Mesodermal cell (in vitro differentiated cells): ENCODE data around the gene CKAP2.
"Not testable (repeated sequence)": the region's sequence is repeated elsewhere in the genome, so short reads cannot be mapped to it uniquely, and the experiment has no call there.

Experiments
- H3K27ac ChIP-seq: 2 replicates; pipeline ENCODE4 v1.7.0; 2013; ENCODE audit warnings: mild to moderate bottlenecking, low read depth, low read length, moderate library complexity; ENCODE audit not compliant: severe bottlenecking
- H3K36me3 ChIP-seq: 2 replicates; pipeline ENCODE4 v1.7.1; 2013; ENCODE audit warnings: mild to moderate bottlenecking, low read length, moderate library complexity; ENCODE audit not compliant: control insufficient read depth, insufficient read depth
- H3K4me1 ChIP-seq: one replicate; pipeline ENCODE4 v1.7.1; 2013; ENCODE audit warnings: mild to moderate bottlenecking, low read length; ENCODE audit not compliant: insufficient read depth, control insufficient read depth, poor library complexity, severe bottlenecking
- H3K4me3 ChIP-seq: 2 replicates; pipeline ENCODE4 v1.7.0; 2013; ENCODE audit warnings: low read length, control low read depth, mild to moderate bottlenecking; ENCODE audit not compliant: insufficient read depth, poor library complexity, severe bottlenecking; ENCODE audit errors: extremely low read depth
- H3K9me3 ChIP-seq: 2 replicates; pipeline ENCODE4 v1.7.1; 2013; ENCODE audit warnings: mild to moderate bottlenecking, low read length, moderate library complexity; ENCODE audit not compliant: control insufficient read depth
- WGBS, 2 experiments: methylation state at CpG; one replicate each; pipeline ENCODE4 v1.1.5; 2013; ENCODE audit warnings: missing lambda C conversion rate in 2 of 2; ENCODE audit not compliant: insufficient coverage in 2 of 2; 5-methylcytosine and 5-hydroxymethylcytosine counted together

CKAP2 gene

GRCh38 chr13:52452470-52452869 is 2.8 kb upstream of the CKAP2 start:
- WGBS, 2 experiments = 80 to 86% methylated on average over 1 to 2 of the region's 2 CpGs
- peaks cover 20% of the 10 kb centered on the region for H3K36me3 ChIP-seq

GRCh38 chr13:52454459-52454819 is 839 bp upstream of the CKAP2 start:
- Histone ChIP-seq H3K4me3 (peak overlapping the region; percentile 64), H3K4me1 (peaks cover 6% of the 10 kb centered on the region), H3K27ac (peak overlapping the region; percentile 8), H3K9me3 (no peaks in the 10 kb centered on the region), H3K36me3 (peaks cover 28% of the 10 kb centered on the region)
- WGBS, 2 experiments = 38 to 60% methylated on average over 3 of the region's 8 CpGs

More at GRCh38 chr13:52452470-52452869, 2.8 kb upstream of the CKAP2 start:
- no peak overlapping the region for H3K4me3 ChIP-seq
- no peaks in the 10 kb centered on the region for H3K9me3 ChIP-seq
- no peak overlapping the region for H3K27ac ChIP-seq
- peaks cover 10% of the 10 kb centered on the region for H3K4me1 ChIP-seq

GRCh38 chr13:52455677-52456041 is 381 bp downstream of the CKAP2 start:
- Histone ChIP-seq H3K4me3 (peak overlapping the region; percentile 64), H3K9me3 (no peaks in the 10 kb centered on the region), H3K4me1 (peaks cover 6% of the 10 kb centered on the region), H3K36me3 (peaks cover 39% of the 10 kb centered on the region), H3K27ac (peak overlapping the region; percentile 94)
- WGBS, 2 experiments = 0% methylated on average over 22 to 35 of the region's 37 CpGs

- H3K4me1 ChIP-seq = peaks cover 3% of the 10 kb centered on the region
- H3K4me3 ChIP-seq = no peak overlapping the region
- H3K36me3 ChIP-seq = peaks cover 78% of the 10 kb centered on the region
- H3K27ac ChIP-seq = no peak overlapping the region
- H3K9me3 ChIP-seq = no peaks in the 10 kb centered on the region
- WGBS, 2 experiments = 96% methylated on average over 3 to 4 of the region's 6 CpGs
These were observed 4.4 kb downstream of the CKAP2 start for GRCh38 chr13:52459668-52460067.

GRCh38 chr13:52461265-52461664 is 6.0 kb downstream of the CKAP2 start:
- Histone ChIP-seq H3K4me1 (peaks cover 3% of the 10 kb centered on the region), H3K27ac (no peak overlapping the region), H3K36me3 (peaks cover 84% of the 10 kb centered on the region), H3K9me3 (no peaks in the 10 kb centered on the region), H3K4me3 (no peak overlapping the region)
- WGBS, 2 experiments = 95 to 100% methylated on average over 2 to 3 of the region's 3 CpGs

GRCh38 chr13:52463526-52463925 is 8.2 kb downstream of the CKAP2 start:
- Histone ChIP-seq H3K4me3 (no peak overlapping the region), H3K36me3 (peaks cover 86% of the 10 kb centered on the region), H3K9me3 (no peaks in the 10 kb centered on the region), H3K4me1 (no peaks in the 10 kb centered on the region), H3K27ac (no peak overlapping the region)
- 100% methylated on average over 1 of the region's 4 CpGs; no CpG with 5 or more reads in 1 of the 2 experiments for WGBS, 2 experiments

- H3K36me3 ChIP-seq = peaks cover 85% of the 10 kb centered on the region
- WGBS, 2 experiments = no CpG with 5 or more reads among the region's 2 CpGs
These were observed 13.2 kb downstream of the CKAP2 start for GRCh38 chr13:52468487-52468886.

GRCh38 chr13:52480677-52481428 is 25.6 kb downstream of the CKAP2 start:
- H3K4me3 ChIP-seq, H3K27ac ChIP-seq, H3K4me1 ChIP-seq, H3K36me3 ChIP-seq, H3K9me3 ChIP-seq: not testable (repeated sequence)
- 83 to 84% methylated on average over 3 to 5 of the region's 7 CpGs for WGBS, 2 experiments

More at GRCh38 chr13:52468487-52468886, 13.2 kb downstream of the CKAP2 start:
- H3K9me3 ChIP-seq, H3K27ac ChIP-seq, H3K4me3 ChIP-seq, H3K4me1 ChIP-seq: not testable (repeated sequence)

GRCh38 chr13:52487078-52487477 is 31.8 kb downstream of the CKAP2 start:
- not testable (repeated sequence) for H3K9me3 ChIP-seq, H3K4me1 ChIP-seq, H3K27ac ChIP-seq, H3K36me3 ChIP-seq, H3K4me3 ChIP-seq
- no CpG with 5 or more reads among the region's 2 CpGs for WGBS, 2 experiments

- H3K4me3 ChIP-seq, H3K4me1 ChIP-seq, H3K27ac ChIP-seq, H3K36me3 ChIP-seq, H3K9me3 ChIP-seq: not testable (repeated sequence)
- no CpG with 5 or more reads among the region's 22 CpGs for WGBS, 2 experiments
These were observed 33.5 kb downstream of the CKAP2 start for GRCh38 chr13:52488763-52489162.

- H3K36me3 ChIP-seq, H3K9me3 ChIP-seq, H3K4me3 ChIP-seq, H3K4me1 ChIP-seq, H3K27ac ChIP-seq: not testable (repeated sequence)
- no CpG with 5 or more reads among the region's 5 CpGs for WGBS, 2 experiments
These were observed 35.7 kb downstream of the CKAP2 start for GRCh38 chr13:52491015-52491414.
